Natural killer cell (primary cell): ENCODE data around the gene AKAP13. TPM values are rescaled to one million over a fixed set of nuclear protein-coding genes. Genes with fewer than 3 reads are reported as not detected.

ENCODE experiments used
- ATAC-seq, 3 donors: fragments of 150-1000 bp in 2 of 3; fragments of 200-7000 bp in 1 of 3; cut with Tn5 transposase; 1 replicate in 1 of 3; 2 replicates in 2 of 3; pipeline ENCODE4 v1.10.0; 2021; ENCODE audit warnings: mild to moderate bottlenecking in 2 of 3, moderate library complexity in 2 of 3
- DNase-seq, 2 donors: peaks; one replicate each; pipeline versions ENCODE4 v3.0.0 to v3.0.0-alpha.2; 2013 to 2021; ENCODE audit warnings: mixed read lengths in 1 of 2
- H3K27ac ChIP-seq: one replicate; pipeline ENCODE4 v1.5.1; 2013; ENCODE audit warnings: mild to moderate bottlenecking, low read length
- H3K27me3 ChIP-seq: one replicate; pipeline ENCODE4 v1.6.1; 2013; ENCODE audit warnings: low read length; ENCODE audit not compliant: control insufficient read depth, insufficient read depth
- H3K36me3 ChIP-seq: one replicate; pipeline ENCODE4 v1.6.1; 2013; ENCODE audit warnings: low read length; ENCODE audit not compliant: control insufficient read depth, insufficient read depth
- H3K4me1 ChIP-seq: one replicate; pipeline ENCODE4 v1.6.1; 2013; ENCODE audit warnings: low read length; ENCODE audit not compliant: control insufficient read depth, insufficient read depth
- H3K4me3 ChIP-seq: one replicate; pipeline ENCODE4 v1.5.1; 2013; ENCODE audit warnings: low read length
- H3K9me3 ChIP-seq: one replicate; pipeline ENCODE4 v1.6.1; 2013; ENCODE audit warnings: low read length; ENCODE audit not compliant: control insufficient read depth, insufficient read depth
- H3K27ac Mint-ChIP-seq, 2 donors: one replicate each; pipeline ENCODE4 v1.8.0; 2022; ENCODE audit warnings: mild to moderate bottlenecking in 2 of 2, mixed read lengths in 2 of 2, moderate library complexity in 1 of 2
- H3K27me3 Mint-ChIP-seq, 2 donors: one replicate each; pipeline ENCODE4 v1.8.0; 2022; ENCODE audit warnings: low read depth in 2 of 2, mixed read lengths in 2 of 2
- H3K36me3 Mint-ChIP-seq: one replicate; pipeline ENCODE4 v1.8.0; 2022; ENCODE audit warnings: mixed read lengths
- H3K4me1 Mint-ChIP-seq, 2 donors: one replicate each; pipeline ENCODE4 v1.8.0; 2022; ENCODE audit warnings: mixed read lengths in 2 of 2
- H3K4me3 Mint-ChIP-seq: one replicate; pipeline ENCODE4 v1.8.0; 2022; ENCODE audit warnings: mild to moderate bottlenecking, moderate library complexity, mixed read lengths
- H3K9me3 Mint-ChIP-seq, 2 donors: one replicate each; pipeline ENCODE4 v1.8.0; 2022; ENCODE audit warnings: mixed read lengths in 2 of 2
- CTCF ChIP-seq: fragments of 200-600 bp; IDR thresholded peaks from one replicate; pipeline ENCODE4 v1.8.0; 2022; ENCODE audit warnings: antibody characterized with exemption
- WGBS: methylation state at CpG from one replicate; pipeline ENCODE4 v1.1.7; 2013; ENCODE audit warnings: missing lambda C conversion rate; ENCODE audit not compliant: insufficient coverage; 5-methylcytosine and 5-hydroxymethylcytosine counted together
- intact Hi-C: fragments of 100-400 bp; cut with micrococcal nuclease; formaldehyde crosslinking; loops from one replicate; pipeline ENCODE4 v1.14.2; 2022
- total RNA-seq, 4 donors: library from RNA; stranded (reverse); fragments of 120-200 nt in 1 of 4; gene quantifications; one replicate each; pipeline versions ENCODE4 v1.2.3 to v1.2.4, GENCODE V29; 2013 to 2022

AKAP13 gene
- total RNA-seq, 3 donors from 2014 or later (not counting 1 experiment from before 2014, with no cell fraction given): 573 to 661 (median 647) TPM

GRCh38 chr15:85630311-85630710 is 249.9 kb downstream of the AKAP13 start:
- no peak overlapping the region for H3K27ac ChIP-seq
- no peak for TF ChIP-seq CTCF

GRCh38 chr15:85631018-85631417 is 250.6 kb downstream of the AKAP13 start:
- H3K4me1 ChIP-seq: no peaks in the 10 kb centered on the region
- H3K9me3 ChIP-seq: no peaks in the 10 kb centered on the region
- H3K4me1 Mint-ChIP-seq: peaks cover 38 to 42% of the 10 kb centered on the region in 2 donors
- H3K36me3 Mint-ChIP-seq: no peaks in the 10 kb centered on the region
- H3K4me3 Mint-ChIP-seq: no peak overlapping the region
- no peaks in the 10 kb centered on the region for H3K9me3 Mint-ChIP-seq
- H3K27me3 Mint-ChIP-seq: no peaks in the 10 kb centered on the region
- H3K27ac ChIP-seq: no peak overlapping the region
- DNase-seq (no peak), ATAC-seq (no peak)
- no peaks in the 10 kb centered on the region for H3K27me3 ChIP-seq
- H3K27ac Mint-ChIP-seq: no peak overlapping the region
- intact Hi-C loops: no loop called here
- peaks cover 10% of the 10 kb centered on the region for H3K36me3 ChIP-seq
- no peak overlapping the region for H3K4me3 ChIP-seq
- no peak for TF ChIP-seq CTCF
- 91% methylated on average over 1 of the region's 2 CpGs for WGBS

More at GRCh38 chr15:85630311-85630710, 249.9 kb downstream of the AKAP13 start:
- Histone ChIP-seq H3K9me3 (no peaks in the 10 kb centered on the region), H3K4me1 (peaks cover 4% of the 10 kb centered on the region), H3K27me3 (no peaks in the 10 kb centered on the region), H3K4me3 (no peak overlapping the region), H3K36me3 (peaks cover 10% of the 10 kb centered on the region)
- 100% methylated on average over 2 of the region's 4 CpGs for WGBS
- Mint-ChIP-seq H3K27me3 (no peaks in the 10 kb centered on the region), H3K36me3 (no peaks in the 10 kb centered on the region), H3K9me3 (no peaks in the 10 kb centered on the region), H3K4me1 (peaks cover 45% of the 10 kb centered on the region in 2 donors), H3K4me3 (no peak overlapping the region), H3K27ac (peak overlapping the region; percentile 47 to 61)
- DNase-seq: no peak
- ATAC-seq: no peak
- intact Hi-C loops: no loop called here

- Histone ChIP-seq H3K27me3 (no peaks in the 10 kb centered on the region), H3K4me3 (no peak overlapping the region), H3K9me3 (no peaks in the 10 kb centered on the region), H3K27ac (no peak overlapping the region), H3K36me3 (peaks cover 4% of the 10 kb centered on the region), H3K4me1 (no peaks in the 10 kb centered on the region)
- Mint-ChIP-seq H3K36me3 (no peaks in the 10 kb centered on the region), H3K4me3 (no peak overlapping the region), H3K9me3 (no peaks in the 10 kb centered on the region), H3K27ac (no peak overlapping the region), H3K27me3 (no peaks in the 10 kb centered on the region), H3K4me1 (peaks cover 30 to 43% of the 10 kb centered on the region in 2 donors)
- intact Hi-C loops: no loop called here
- DNase-seq: no peak
- TF ChIP-seq CTCF: no peak
- ATAC-seq: no peak
- WGBS: 97% methylated on average over 4 of the region's 4 CpGs
Measured at GRCh38 chr15:85632014-85632413, 251.6 kb downstream of the AKAP13 start.

DNA sequence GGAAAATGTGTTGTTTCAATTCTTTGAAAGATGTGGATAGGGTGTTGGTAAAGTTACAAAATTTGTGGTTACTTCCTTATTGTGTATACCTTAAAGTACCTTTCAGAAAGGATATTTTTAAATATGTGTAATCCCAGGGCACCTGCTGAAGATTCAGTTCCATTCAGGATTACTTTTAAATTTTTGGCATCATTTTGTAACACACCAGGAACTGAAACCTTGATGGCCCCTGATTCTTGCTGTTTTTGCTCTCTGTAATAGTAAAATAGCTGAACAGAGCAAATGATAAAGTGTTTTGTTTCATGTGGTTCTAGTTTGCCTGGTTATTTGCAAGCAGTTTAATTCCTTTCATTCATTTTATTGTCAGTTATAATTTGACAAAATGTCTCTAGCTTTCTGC is 253.5 kb downstream of the AKAP13 start:
- Mint-ChIP-seq H3K9me3 (no peaks in the 10 kb centered on the region), H3K36me3 (no peaks in the 10 kb centered on the region), H3K4me1 (peaks cover 19 to 33% of the 10 kb centered on the region in 2 donors), H3K27ac (no peak overlapping the region), H3K27me3 (no peaks in the 10 kb centered on the region), H3K4me3 (no peak overlapping the region)
- no peaks in the 10 kb centered on the region for H3K9me3 ChIP-seq
- ATAC-seq: no peak
- no peak overlapping the region for H3K4me3 ChIP-seq
- H3K36me3 ChIP-seq: peaks cover 2% of the 10 kb centered on the region
- DNase-seq: no peak
- intact Hi-C loops: no loop called here
- no peaks in the 10 kb centered on the region for H3K27me3 ChIP-seq
- no peak overlapping the region for H3K27ac ChIP-seq
- no peaks in the 10 kb centered on the region for H3K4me1 ChIP-seq
- TF ChIP-seq CTCF: no peak
